H9 (cell line): ENCODE measurements around the gene BRD1. TPM values are rescaled to one million over a fixed set of nuclear protein-coding genes. Genes with fewer than 3 reads are reported as not detected.

Experiments
- DNase-seq: peaks from one replicate; pipeline ENCODE4 v3.0.0-alpha.2; 2017
- H2AFZ ChIP-seq: one replicate; pipeline ENCODE4 v1.6.1; 2013; ENCODE audit warnings: mild to moderate bottlenecking, low read length, control low read depth, moderate library complexity
- H2AK5ac ChIP-seq: 2 replicates; pipeline ENCODE4 v1.6.1; 2013; ENCODE audit warnings: low read length, control low read depth, mixed read lengths; ENCODE audit not compliant: insufficient read length
- H2BK120ac ChIP-seq: one replicate; pipeline ENCODE4 v1.6.1; 2013; ENCODE audit warnings: low read depth, mild to moderate bottlenecking, low read length, control low read depth, inconsistent platforms; ENCODE audit not compliant: poor library complexity, severe bottlenecking
- H2BK12ac ChIP-seq: 2 replicates; pipeline ENCODE4 v1.6.1; 2013; ENCODE audit warnings: low read length, control low read depth, mixed read lengths, low read depth; ENCODE audit not compliant: insufficient read length
- H2BK15ac ChIP-seq: 2 replicates; pipeline ENCODE4 v1.6.1; 2013; ENCODE audit warnings: low read depth, low read length, control low read depth
- H2BK20ac ChIP-seq: one replicate; pipeline ENCODE4 v1.6.1; 2013; ENCODE audit warnings: low read depth, mild to moderate bottlenecking, low read length, control low read depth, inconsistent platforms; ENCODE audit not compliant: poor library complexity, severe bottlenecking
- H2BK5ac ChIP-seq: 2 replicates; pipeline ENCODE4 v1.6.1; 2013; ENCODE audit warnings: low read length, control low read depth, mixed read lengths; ENCODE audit not compliant: insufficient read length
- H3K14ac ChIP-seq: 2 replicates; pipeline ENCODE4 v1.6.1; 2013; ENCODE audit warnings: low read length, control low read depth; ENCODE audit not compliant: insufficient read depth
- H3K18ac ChIP-seq: 2 replicates; pipeline ENCODE4 v1.6.1; 2013; ENCODE audit warnings: low read depth, mild to moderate bottlenecking, mixed read lengths, low read length, control low read depth; ENCODE audit not compliant: insufficient read length
- H3K23ac ChIP-seq: 2 replicates; pipeline ENCODE4 v1.6.1; 2013; ENCODE audit warnings: low read length, control low read depth, mixed read lengths, low read depth; ENCODE audit not compliant: insufficient read length
- H3K23me2 ChIP-seq: 2 replicates; pipeline ENCODE4 v1.6.1; 2013; ENCODE audit warnings: low read depth, mild to moderate bottlenecking, mixed read lengths, low read length, control low read depth; ENCODE audit not compliant: insufficient read length, poor library complexity, severe bottlenecking
- H3K27ac ChIP-seq: 2 replicates; pipeline ENCODE4 v1.5.1; 2013; ENCODE audit warnings: low read length, control low read depth, mixed read lengths, low read depth; ENCODE audit not compliant: insufficient read length
- H3K27me3 ChIP-seq: 2 replicates; pipeline ENCODE4 v1.6.1; 2013; ENCODE audit warnings: low read length, control low read depth, inconsistent platforms; ENCODE audit not compliant: insufficient read depth
- H3K4ac ChIP-seq: 2 replicates; pipeline ENCODE4 v1.6.1; 2013; ENCODE audit warnings: low read depth, mild to moderate bottlenecking, control low read depth, inconsistent platforms, low read length, moderate library complexity
- H3K4me1 ChIP-seq: 2 replicates; pipeline ENCODE4 v1.6.1; 2013; ENCODE audit warnings: low read length, control low read depth, inconsistent platforms; ENCODE audit not compliant: insufficient read depth
- H3K4me2 ChIP-seq: 2 replicates; pipeline ENCODE4 v1.6.1; 2013; ENCODE audit warnings: low read length, control low read depth, mixed read lengths; ENCODE audit not compliant: insufficient read length, insufficient read depth
- H3K56ac ChIP-seq: 2 replicates; pipeline ENCODE4 v1.6.1; 2013; ENCODE audit warnings: low read depth, mild to moderate bottlenecking, mixed read lengths, low read length, control low read depth; ENCODE audit not compliant: insufficient read length
- H3K79me1 ChIP-seq: 2 replicates; pipeline ENCODE4 v1.6.1; 2013; ENCODE audit warnings: low read depth, mild to moderate bottlenecking, moderate library complexity, low read length, control low read depth, inconsistent platforms; ENCODE audit not compliant: insufficient read depth, poor library complexity, severe bottlenecking
- H3K79me2 ChIP-seq: 2 replicates; pipeline ENCODE4 v1.6.1; 2013; ENCODE audit warnings: low read length, control low read depth, inconsistent platforms; ENCODE audit not compliant: insufficient read depth
- H3K9ac ChIP-seq: 2 replicates; pipeline ENCODE4 v1.6.1; 2013; ENCODE audit warnings: low read length, control low read depth, mixed read lengths; ENCODE audit not compliant: insufficient read length; ENCODE audit errors: extremely low read depth
- H3K9me3 ChIP-seq: one replicate; pipeline ENCODE4 v1.6.1; 2013; ENCODE audit warnings: low read depth, low read length, inconsistent platforms; ENCODE audit not compliant: control insufficient read depth
- H3T11ph ChIP-seq: one replicate; pipeline ENCODE4 v1.6.1; 2013; ENCODE audit warnings: mild to moderate bottlenecking, low read length, control low read depth, inconsistent platforms
- H4K20me1 ChIP-seq: one replicate; pipeline ENCODE4 v1.6.1; 2013; ENCODE audit not compliant: control insufficient read depth, insufficient read length, insufficient read depth
- H4K5ac ChIP-seq: 2 replicates; pipeline ENCODE4 v1.6.1; 2013; ENCODE audit warnings: low read depth, mild to moderate bottlenecking, mixed read lengths, low read length, control low read depth; ENCODE audit not compliant: insufficient read length
- H4K8ac ChIP-seq: replicated peaks from 2 replicates; pipeline ENCODE4 v1.6.1; 2013; ENCODE audit warnings: low read length, control low read depth, mixed read lengths, low read depth; ENCODE audit not compliant: insufficient read length
- H4K91ac ChIP-seq: 2 replicates; pipeline ENCODE4 v1.6.1; 2013; ENCODE audit warnings: low read depth, mild to moderate bottlenecking, moderate library complexity, mixed read lengths, low read length, control low read depth; ENCODE audit not compliant: insufficient read length
- H3K27ac Mint-ChIP-seq, 3 experiments: 2 replicates in 2 of 3; 3 replicates in 1 of 3; pipeline ENCODE4 v1.8.0; 2020 to 2021; ENCODE audit warnings: mixed read lengths in 3 of 3, mild to moderate bottlenecking in 1 of 3, moderate library complexity in 1 of 3
- H3K27me3 Mint-ChIP-seq: 2 replicates; pipeline ENCODE4 v1.8.0; 2021; ENCODE audit warnings: low read depth, mild to moderate bottlenecking, moderate library complexity, mixed read lengths
- H3K36me3 Mint-ChIP-seq, 3 experiments: 2 replicates in 2 of 3; 3 replicates in 1 of 3; pipeline ENCODE4 v1.8.0; 2020 to 2021; ENCODE audit warnings: low read depth in 3 of 3, mixed read lengths in 3 of 3; ENCODE audit not compliant: insufficient read depth in 1 of 3
- H3K4me1 Mint-ChIP-seq, 2 experiments: 2 replicates each; pipeline ENCODE4 v1.8.0; 2020; ENCODE audit warnings: mixed read lengths in 2 of 2
- H3K4me3 Mint-ChIP-seq, 2 experiments: 2 replicates in 1 of 2; 3 replicates in 1 of 2; pipeline ENCODE4 v1.8.0; 2020 to 2021; ENCODE audit warnings: mild to moderate bottlenecking in 2 of 2, mixed read lengths in 2 of 2, moderate library complexity in 1 of 2
- H3K9me3 Mint-ChIP-seq, 2 experiments: 2 replicates in 1 of 2; 3 replicates in 1 of 2; pipeline ENCODE4 v1.8.0; 2020; ENCODE audit warnings: mild to moderate bottlenecking in 2 of 2, mixed read lengths in 2 of 2, moderate library complexity in 1 of 2
- WGBS: extraction: QIAGEN DNeasy Blood & Tissue Kit; methylation state at CpG from one replicate; pipeline ENCODE4 v1.1.7; 2013; ENCODE audit warnings: missing lambda C conversion rate, low lambda C conversion rate, mixed read lengths; ENCODE audit not compliant: insufficient read length; ENCODE audit errors: extremely low coverage; 5-methylcytosine and 5-hydroxymethylcytosine counted together
- total RNA-seq: library from RNA; stranded (reverse); gene quantifications from 2 replicates; pipeline ENCODE4 v1.2.1, GENCODE V29; 2021
- TF ChIP-seq, protein P1 (sequence below): fragments of 200-600 bp; sonication (generic); conservative IDR thresholded peaks from 3 replicates; pipeline ENCODE4 v1.8.0; 2021; ENCODE audit warnings: antibody characterized with exemption, mild to moderate bottlenecking

Gene BRD1
- total RNA-seq, 1 experiment from 2014 or later = 51.3 TPM

DNA sequence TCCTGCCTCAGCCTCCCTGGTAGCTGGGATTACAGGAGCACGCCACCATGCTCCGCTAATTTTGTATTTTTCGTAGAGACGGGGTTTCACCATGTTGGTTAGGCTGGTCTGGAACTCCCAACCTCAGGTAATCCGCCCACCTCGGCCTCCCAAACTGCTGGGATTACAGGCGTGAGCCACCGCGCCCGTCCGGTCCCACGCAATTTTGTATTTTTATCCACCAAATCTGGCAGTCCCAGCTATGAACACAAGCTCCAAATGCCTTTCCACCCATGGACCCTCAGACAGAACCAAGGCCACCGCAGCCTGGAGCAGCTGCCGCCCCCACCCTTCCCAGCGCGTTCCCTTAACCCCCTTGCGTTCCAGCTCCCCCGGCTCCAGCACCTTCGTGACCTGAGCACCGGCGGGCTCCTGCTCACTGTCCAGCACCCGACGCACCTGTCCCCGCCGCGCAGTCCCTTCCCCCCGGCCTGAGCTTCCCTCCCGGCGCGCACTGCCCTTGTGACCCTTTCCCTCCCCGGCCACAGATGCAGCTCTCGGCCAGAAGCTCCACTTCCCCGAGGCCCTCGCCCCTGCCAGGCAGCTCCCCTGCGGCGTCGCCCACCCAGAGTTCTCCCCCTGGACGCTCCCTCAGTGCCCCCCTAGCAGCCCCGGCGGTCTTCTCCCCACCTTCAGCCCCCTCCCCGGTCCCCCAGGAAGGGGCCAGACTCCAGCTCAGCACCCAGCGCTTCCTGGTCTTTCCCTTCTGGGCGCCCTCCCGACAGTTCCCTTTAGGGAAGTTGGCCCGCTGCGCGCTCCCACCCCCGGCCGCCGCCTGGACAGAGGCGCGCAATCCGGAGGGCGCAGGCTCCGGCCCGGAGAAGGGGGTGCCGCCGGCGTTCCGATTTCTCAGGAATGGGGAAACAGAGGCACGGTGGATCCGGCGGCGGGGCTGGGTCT, 20.3 kb upstream of the BRD1 start:
- Mint-ChIP-seq H3K4me1 (peaks cover 0 to 16% of the 10 kb centered on the region in 2 experiments; a peak in 2 of 4 replicates), H3K27ac (no peak overlapping the region), H3K27me3 (peaks cover 94% of the 10 kb centered on the region), H3K4me3 (peak overlapping the region; percentile 61 to 81), H3K36me3 (no peaks in the 10 kb centered on the region; a peak in 2 of 7 replicates), H3K9me3 (peaks cover 0 to 2% of the 10 kb centered on the region in 2 experiments; a peak in 1 of 5 replicates)
- H3T11ph ChIP-seq = no peak overlapping the region
- H3K4ac ChIP-seq = no peak overlapping the region
- no peak overlapping the region for H3K27ac ChIP-seq
- H4K5ac ChIP-seq = no peak overlapping the region
- no peak overlapping the region for H3K56ac ChIP-seq
- H2BK12ac ChIP-seq = no peak overlapping the region
- no peaks in the 10 kb centered on the region for H3K4me1 ChIP-seq
- H2BK15ac ChIP-seq = no peak overlapping the region
- peaks cover 12% of the 10 kb centered on the region for H3K23me2 ChIP-seq
- H4K91ac ChIP-seq = no peak overlapping the region
- H2AK5ac ChIP-seq = no peak overlapping the region
- H4K20me1 ChIP-seq = no peaks in the 10 kb centered on the region
- no CpG with 5 or more reads among the region's 64 CpGs for whole genome bisulfite sequencing
- TF ChIP-seq, protein P1, sequence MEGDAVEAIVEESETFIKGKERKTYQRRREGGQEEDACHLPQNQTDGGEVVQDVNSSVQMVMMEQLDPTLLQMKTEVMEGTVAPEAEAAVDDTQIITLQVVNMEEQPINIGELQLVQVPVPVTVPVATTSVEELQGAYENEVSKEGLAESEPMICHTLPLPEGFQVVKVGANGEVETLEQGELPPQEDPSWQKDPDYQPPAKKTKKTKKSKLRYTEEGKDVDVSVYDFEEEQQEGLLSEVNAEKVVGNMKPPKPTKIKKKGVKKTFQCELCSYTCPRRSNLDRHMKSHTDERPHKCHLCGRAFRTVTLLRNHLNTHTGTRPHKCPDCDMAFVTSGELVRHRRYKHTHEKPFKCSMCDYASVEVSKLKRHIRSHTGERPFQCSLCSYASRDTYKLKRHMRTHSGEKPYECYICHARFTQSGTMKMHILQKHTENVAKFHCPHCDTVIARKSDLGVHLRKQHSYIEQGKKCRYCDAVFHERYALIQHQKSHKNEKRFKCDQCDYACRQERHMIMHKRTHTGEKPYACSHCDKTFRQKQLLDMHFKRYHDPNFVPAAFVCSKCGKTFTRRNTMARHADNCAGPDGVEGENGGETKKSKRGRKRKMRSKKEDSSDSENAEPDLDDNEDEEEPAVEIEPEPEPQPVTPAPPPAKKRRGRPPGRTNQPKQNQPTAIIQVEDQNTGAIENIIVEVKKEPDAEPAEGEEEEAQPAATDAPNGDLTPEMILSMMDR = no peak
- H3K79me1 ChIP-seq = no peaks in the 10 kb centered on the region
- H3K14ac ChIP-seq = no peak overlapping the region
- peak overlapping the region; percentile 41 for H3K4me2 ChIP-seq
- H2BK20ac ChIP-seq = no peak overlapping the region
- H2AFZ ChIP-seq = no peak overlapping the region
- no peak overlapping the region for H4K8ac ChIP-seq
- DNase-seq = no peak
- H3K23ac ChIP-seq = no peak overlapping the region
- no peak overlapping the region for H2BK5ac ChIP-seq
- H3K9ac ChIP-seq = no peak overlapping the region
- H3K27me3 ChIP-seq = peaks cover 50% of the 10 kb centered on the region
- H3K18ac ChIP-seq = no peak overlapping the region
- H2BK120ac ChIP-seq = no peak overlapping the region
- no peaks in the 10 kb centered on the region for H3K9me3 ChIP-seq
- H3K79me2 ChIP-seq = no peaks in the 10 kb centered on the region
